HG03108 (cell line): ENCODE data around the gene ARPC5.

Source experiments
- ATAC-seq: cut with Tn5 transposase; IDR thresholded peaks from one replicate; pipeline ENCODE4 v1.9.1; 2021; ENCODE audit warnings: moderate library complexity; ENCODE audit not compliant: unreplicated experiment

Gene ARPC5

GRCh38 chr1:183589384-183589783 lies 46.2 kb downstream of the ARPC5 start:
- ATAC-seq = no peak

DNA sequence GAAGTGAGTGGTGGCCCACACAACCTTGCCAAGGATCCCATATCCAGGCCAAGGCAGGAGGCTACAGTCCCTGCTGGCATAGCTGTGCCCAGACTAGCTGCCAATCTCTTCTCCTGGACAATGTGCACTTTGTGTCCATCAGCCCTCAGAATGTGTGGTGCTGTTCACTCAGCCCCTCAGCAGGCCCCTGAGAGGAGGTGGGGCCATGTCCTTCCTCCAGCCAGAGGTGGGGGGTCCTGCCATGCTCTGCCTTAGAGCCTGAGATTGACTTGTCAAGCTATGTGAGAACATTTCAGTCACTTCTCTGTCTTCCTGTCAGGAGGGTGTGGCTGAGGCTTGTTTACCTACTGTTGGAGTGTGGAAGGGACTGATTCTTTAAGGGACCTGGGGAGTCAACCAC lies 46.8 kb downstream of the ARPC5 start:
- ATAC-seq = no peak

DNA sequence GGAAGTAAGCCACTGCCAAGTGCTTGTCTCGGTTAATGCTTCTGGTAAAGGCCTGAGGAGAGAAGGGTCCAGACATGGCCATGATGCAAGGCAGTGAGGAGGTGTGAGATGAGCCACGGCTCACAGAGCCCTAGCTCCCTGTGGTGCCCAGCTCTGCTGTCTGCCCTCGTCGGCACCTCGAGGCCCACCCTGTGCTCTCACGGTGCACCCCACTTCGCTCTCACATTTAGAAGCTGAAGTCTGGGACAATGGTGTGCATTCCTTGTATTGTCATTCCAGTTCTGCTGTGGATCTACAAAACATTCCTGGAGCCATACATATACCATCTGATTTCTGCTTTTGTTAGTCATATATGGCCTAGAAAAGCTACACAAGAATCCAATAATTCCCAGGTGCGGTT lies 48.7 kb downstream of the ARPC5 start:
- no peak for ATAC-seq

DNA sequence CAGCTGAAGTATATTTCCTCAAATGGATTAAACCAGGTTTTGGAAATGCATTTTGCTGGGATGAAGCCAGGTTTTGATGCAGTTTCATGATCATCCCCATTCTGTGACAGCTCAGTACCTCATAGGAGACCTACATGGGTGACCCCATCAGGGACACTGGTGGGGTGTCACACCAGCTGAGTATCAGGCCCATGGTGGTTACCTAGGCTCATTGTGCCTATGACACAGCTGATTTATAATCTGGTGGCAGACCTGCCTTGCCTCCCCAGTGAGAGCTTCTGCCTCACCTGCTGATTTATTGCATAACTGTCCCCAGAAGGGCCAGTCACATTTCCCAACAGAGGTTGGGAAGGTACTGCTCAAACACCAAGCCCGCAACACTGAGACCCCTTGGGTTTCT lies 49.1 kb downstream of the ARPC5 start:
- no peak for ATAC-seq

- no peak for ATAC-seq
These were observed 50.5 kb downstream of the ARPC5 start for GRCh38 chr1:183585038-183585437.

- ATAC-seq = no peak
These were observed 51.4 kb downstream of the ARPC5 start for GRCh38 chr1:183584147-183584546.

GRCh38 chr1:183583466-183583865 lies 52.1 kb downstream of the ARPC5 start:
- ATAC-seq = no peak

DNA sequence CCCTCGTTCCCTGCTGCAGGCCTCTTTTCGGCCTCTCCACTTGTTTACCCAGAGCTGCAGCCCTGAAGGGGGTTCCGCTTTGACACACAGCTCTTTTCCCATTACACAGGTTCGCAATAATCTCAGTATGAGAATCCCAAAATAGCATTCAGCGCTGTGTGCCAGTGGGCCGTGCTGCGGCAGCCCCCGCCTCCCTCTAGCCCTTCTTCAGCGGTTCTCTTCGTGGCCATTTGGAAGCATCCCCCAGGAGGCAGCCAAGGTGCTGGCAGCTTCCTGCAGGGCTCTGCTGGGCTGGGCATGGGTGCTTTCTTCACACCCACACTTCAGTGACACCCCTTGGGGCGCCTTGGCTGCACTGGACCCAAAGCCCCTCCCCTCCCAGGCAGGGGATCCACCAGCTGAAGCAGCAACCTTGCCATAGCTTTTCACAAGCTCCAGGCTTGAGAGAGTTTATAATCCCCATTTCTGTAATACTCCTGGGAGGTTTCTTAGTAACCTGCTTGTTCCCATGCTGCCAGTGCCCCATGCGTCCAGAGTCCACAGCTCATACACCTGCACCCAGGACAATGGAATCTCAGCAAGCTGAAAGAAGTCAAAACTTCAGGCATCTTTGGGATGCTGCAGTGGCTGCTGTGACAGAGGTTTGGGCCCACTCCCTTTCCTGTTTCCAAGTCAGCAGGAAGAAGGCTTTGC lies 53.4 kb downstream of the ARPC5 start:
- ATAC-seq = no peak

- ATAC-seq = no peak
These were observed 55.3 kb downstream of the ARPC5 start for GRCh38 chr1:183580281-183580682.

DNA sequence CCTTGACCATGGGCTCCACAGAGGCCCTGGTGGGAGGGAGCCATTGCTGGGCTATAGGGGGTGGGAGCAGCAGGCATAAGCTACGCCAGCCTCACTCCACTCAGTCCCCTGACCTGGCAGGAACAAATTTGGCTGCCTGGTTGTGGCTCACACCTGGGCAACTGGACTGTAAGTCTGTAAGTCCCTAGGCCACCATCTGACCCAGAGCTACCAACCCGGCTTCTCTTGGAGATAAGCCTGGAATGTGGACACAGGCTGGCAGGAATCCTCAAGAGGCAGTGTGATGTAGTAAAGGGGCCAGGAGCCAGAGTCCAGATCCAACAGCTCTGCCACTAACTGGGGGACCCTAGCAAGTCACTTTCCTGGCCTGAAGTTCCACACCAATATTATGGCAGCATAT lies 56.7 kb downstream of the ARPC5 start:
- ATAC-seq = no peak

DNA sequence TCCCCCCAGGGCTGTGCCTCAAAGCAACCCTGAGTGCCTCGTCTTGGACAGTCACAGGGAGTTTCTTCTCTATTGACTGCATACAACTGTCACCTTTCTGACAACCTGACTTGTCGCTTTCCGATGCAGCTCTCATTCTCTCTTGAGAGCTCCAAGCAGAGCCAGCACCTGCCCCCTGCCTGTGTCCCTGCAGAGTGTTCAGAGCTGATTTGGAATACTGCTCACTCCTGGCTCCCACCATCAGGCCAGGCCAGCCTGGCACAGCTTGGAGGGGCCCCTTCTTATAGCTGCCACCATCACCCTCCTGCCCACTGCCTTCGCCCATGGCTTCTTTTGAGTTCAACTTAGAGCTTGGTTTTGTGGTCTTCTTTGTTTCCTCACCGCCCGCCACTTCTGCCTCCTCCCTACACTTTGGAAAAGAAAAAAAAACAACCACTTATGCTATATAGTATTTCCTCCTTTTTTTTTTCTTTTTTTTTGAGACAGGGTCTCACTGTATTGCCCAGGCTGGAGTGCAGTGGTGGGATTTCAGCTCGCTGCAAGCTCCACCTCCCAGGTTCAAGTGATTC lies 57.6 kb downstream of the ARPC5 start:
- ATAC-seq = no peak

GRCh38 chr1:183576537-183576936 lies 59.0 kb downstream of the ARPC5 start:
- ATAC-seq = no peak

DNA sequence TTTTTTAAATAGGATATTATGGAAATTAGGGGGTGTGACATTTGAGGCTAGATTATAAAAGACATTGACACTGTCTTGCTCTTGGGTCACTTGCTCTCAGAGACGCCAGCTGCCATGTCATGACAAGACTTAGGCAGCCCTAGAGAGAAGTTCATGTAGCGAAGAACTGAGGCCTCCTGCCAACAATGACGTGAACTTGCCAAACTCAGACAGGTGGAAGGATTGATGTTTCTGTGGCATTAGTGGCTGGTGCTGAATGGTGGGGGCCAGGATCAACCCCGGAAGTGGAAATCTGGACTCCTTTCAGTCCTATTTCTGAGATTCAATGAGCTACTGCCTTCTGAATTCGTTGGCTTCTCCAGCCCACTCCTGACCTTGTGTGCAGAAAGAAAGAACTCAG lies 60.0 kb downstream of the ARPC5 start:
- ATAC-seq = no peak

GRCh38 chr1:183572721-183573120 lies 62.9 kb downstream of the ARPC5 start:
- no peak for ATAC-seq

- no peak for ATAC-seq
These were observed 63.8 kb downstream of the ARPC5 start for GRCh38 chr1:183571678-183572268.
